ENCODE results near the gene TSEN54. TPM values are rescaled to one million over a fixed set of nuclear protein-coding genes. Genes with fewer than 3 reads are reported as not detected.

The TSEN54 gene
- total RNA-seq, 4 donors from 2014 or later = 36.6 to 105 (median 61.2) TPM

- peaks cover 17 to 74% (median 57%) of the 10 kb centered on the region in 4 donors for H3K4me1 ChIP-seq
- TF ChIP-seq, protein P1, sequence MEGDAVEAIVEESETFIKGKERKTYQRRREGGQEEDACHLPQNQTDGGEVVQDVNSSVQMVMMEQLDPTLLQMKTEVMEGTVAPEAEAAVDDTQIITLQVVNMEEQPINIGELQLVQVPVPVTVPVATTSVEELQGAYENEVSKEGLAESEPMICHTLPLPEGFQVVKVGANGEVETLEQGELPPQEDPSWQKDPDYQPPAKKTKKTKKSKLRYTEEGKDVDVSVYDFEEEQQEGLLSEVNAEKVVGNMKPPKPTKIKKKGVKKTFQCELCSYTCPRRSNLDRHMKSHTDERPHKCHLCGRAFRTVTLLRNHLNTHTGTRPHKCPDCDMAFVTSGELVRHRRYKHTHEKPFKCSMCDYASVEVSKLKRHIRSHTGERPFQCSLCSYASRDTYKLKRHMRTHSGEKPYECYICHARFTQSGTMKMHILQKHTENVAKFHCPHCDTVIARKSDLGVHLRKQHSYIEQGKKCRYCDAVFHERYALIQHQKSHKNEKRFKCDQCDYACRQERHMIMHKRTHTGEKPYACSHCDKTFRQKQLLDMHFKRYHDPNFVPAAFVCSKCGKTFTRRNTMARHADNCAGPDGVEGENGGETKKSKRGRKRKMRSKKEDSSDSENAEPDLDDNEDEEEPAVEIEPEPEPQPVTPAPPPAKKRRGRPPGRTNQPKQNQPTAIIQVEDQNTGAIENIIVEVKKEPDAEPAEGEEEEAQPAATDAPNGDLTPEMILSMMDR (IDR thresholded peaks at IDR 0.05) = no peak
- no peak for TF ChIP-seq POLR2A (IDR thresholded peaks at IDR 0.05)
- peak in 1 of 3 donors; percentile 3 for TF ChIP-seq POLR2AphosphoS5 (IDR thresholded peaks at IDR 0.05)
- TF ChIP-seq EP300 (IDR thresholded peaks at IDR 0.05; ENCODE audit: low read depth) = no peak
- in situ Hi-C loops (cut with MboI; ENCODE audit: low pct_ligation_motif_present in 1 of 4, low pct_unique_long_range_greater_than_20kb in 1 of 4, low sequenced_read_pairs in 3 of 4) = no loop called here
These were observed 14.8 kb downstream of the TSEN54 start for GRCh38 chr17:75530837-75531720.

DNA sequence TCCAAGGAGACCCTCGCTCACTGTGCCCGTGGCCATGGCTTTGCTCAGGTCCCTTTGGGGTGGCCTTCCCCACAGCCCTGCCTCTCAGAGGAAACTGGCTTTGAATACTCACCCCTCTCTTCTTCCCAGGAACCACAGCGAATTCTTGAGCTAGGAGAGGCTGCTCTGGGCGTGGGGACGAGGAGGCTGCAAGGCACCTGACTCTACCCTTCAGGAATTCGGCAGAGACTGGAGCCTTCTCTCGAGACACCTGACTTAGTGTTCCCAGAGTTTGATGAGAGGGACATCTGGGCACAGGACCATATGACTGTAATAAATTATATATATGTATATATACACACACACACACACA is 15.4 kb downstream of the TSEN54 start:
- no peak for DNase-seq
- Histone ChIP-seq H3K36me3 (peaks cover 0 to 6% (median 3%) of the 10 kb centered on the region in 4 donors), H3K9me3 (no peaks in the 10 kb centered on the region), H3K4me1 (peaks cover 17 to 74% (median 55%) of the 10 kb centered on the region in 4 donors), H3K27me3 (no peaks in the 10 kb centered on the region), H3K27ac (peak overlapping the region; percentile 77 to 87 (median 82)), H3K4me3 (no peak overlapping the region)
- WGBS, 2 donors (ENCODE audit: low coverage in 1 of 2) = 54% methylated on average over 7 of the region's 7 CpGs; no CpG with 5 or more reads in 1 of the 2 donors
- in situ Hi-C loops (cut with MboI; ENCODE audit: low pct_ligation_motif_present in 1 of 4, low pct_unique_long_range_greater_than_20kb in 1 of 4, low sequenced_read_pairs in 3 of 4) (no loop called here), intact Hi-C loops (cut with DNase I; ENCODE audit: low total_unique reads) (no loop called here)
- TF ChIP-seq, protein P1 (IDR thresholded peaks at IDR 0.05) = no peak
- TF ChIP-seq POLR2A (IDR thresholded peaks at IDR 0.05) (no peak), EP300 (IDR thresholded peaks at IDR 0.05; ENCODE audit: low read depth) (no peak), POLR2AphosphoS5 (IDR thresholded peaks at IDR 0.05) (no peak)

More at GRCh38 chr17:75530837-75531720, 14.8 kb downstream of the TSEN54 start:
- DNase-seq = no peak
- no peaks in the 10 kb centered on the region for H3K9me3 ChIP-seq
- 70 to 90% methylated on average over 5 to 19 of the region's 19 CpGs for WGBS, 2 donors (ENCODE audit: low coverage in 1 of 2)
- intact Hi-C loops (cut with DNase I; ENCODE audit: low total_unique reads) = no loop called here
- H3K27ac ChIP-seq = peak overlapping the region; percentile 77 to 87 (median 82)
- H3K27me3 ChIP-seq = no peaks in the 10 kb centered on the region
- no peak overlapping the region for H3K4me3 ChIP-seq
- peaks cover 0 to 6% (median 3%) of the 10 kb centered on the region in 4 donors for H3K36me3 ChIP-seq

DNA sequence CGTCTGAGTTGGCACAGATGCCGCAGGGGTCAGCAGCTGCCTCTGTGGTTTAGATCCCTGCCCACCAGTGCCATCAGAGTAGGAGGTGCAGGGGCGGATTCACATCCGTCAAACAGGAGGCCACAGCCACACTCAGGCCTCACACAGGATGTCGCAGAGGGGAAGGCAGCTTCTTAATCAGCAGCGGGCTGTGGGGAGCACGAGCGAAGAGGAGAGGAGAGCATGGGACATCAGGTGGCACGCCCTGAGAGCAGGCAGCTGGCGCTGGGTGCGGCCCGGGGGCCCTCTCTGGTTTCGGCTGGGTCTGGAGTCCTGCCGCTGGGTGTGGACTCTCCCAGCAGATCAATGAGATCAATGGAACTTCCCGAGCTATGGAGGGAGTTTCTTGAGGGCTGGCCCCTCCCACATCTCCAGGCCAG is 18.8 kb downstream of the TSEN54 start:
- H3K9me3 ChIP-seq = no peaks in the 10 kb centered on the region
- H3K4me1 ChIP-seq = peaks cover 17 to 73% (median 57%) of the 10 kb centered on the region in 4 donors
- no peaks in the 10 kb centered on the region for H3K27me3 ChIP-seq
- peak overlapping the region; percentile 74 to 87 (median 76) for H3K27ac ChIP-seq
- TF ChIP-seq POLR2AphosphoS5 (IDR thresholded peaks at IDR 0.05) (peak in 2 of 3 donors; percentile 13 to 28), POLR2A (IDR thresholded peaks at IDR 0.05) (peak; percentile 8)
- TF ChIP-seq, protein P1 (IDR thresholded peaks at IDR 0.05) = no peak
- H3K36me3 ChIP-seq = peaks cover 0 to 6% (median 3%) of the 10 kb centered on the region in 4 donors
- peak; percentile 82 for DNase-seq
- H3K4me3 ChIP-seq = no peak overlapping the region
- intact Hi-C loops (cut with DNase I; ENCODE audit: low total_unique reads) = no loop called here
- 25% methylated on average over 15 of the region's 15 CpGs; no CpG with 5 or more reads in 1 of the 2 donors for whole genome bisulfite sequencing, 2 donors (ENCODE audit: low coverage in 1 of 2)
- in situ Hi-C loops (cut with MboI; ENCODE audit: low pct_ligation_motif_present in 1 of 4, low pct_unique_long_range_greater_than_20kb in 1 of 4, low sequenced_read_pairs in 3 of 4) = no loop called here

GRCh38 chr17:75535871-75536270 is 19.5 kb downstream of the TSEN54 start:
- H3K4me3 ChIP-seq = no peak overlapping the region
- H3K9me3 ChIP-seq = no peaks in the 10 kb centered on the region
- in situ Hi-C loops (cut with MboI; ENCODE audit: low pct_ligation_motif_present in 1 of 4, low pct_unique_long_range_greater_than_20kb in 1 of 4, low sequenced_read_pairs in 3 of 4) (no loop called here), intact Hi-C loops (cut with DNase I; ENCODE audit: low total_unique reads) (no loop called here)
- H3K36me3 ChIP-seq = peaks cover 0 to 6% (median 3%) of the 10 kb centered on the region in 4 donors
- peak overlapping the region; percentile 74 to 87 (median 76) for H3K27ac ChIP-seq
- no peak for DNase-seq
- H3K27me3 ChIP-seq = no peaks in the 10 kb centered on the region
- WGBS, 2 donors (ENCODE audit: low coverage in 1 of 2) = 82 to 90% methylated on average over 2 to 8 of the region's 8 CpGs
- TF ChIP-seq EP300 (IDR thresholded peaks at IDR 0.05; ENCODE audit: low read depth) (no peak), POLR2AphosphoS5 (IDR thresholded peaks at IDR 0.05) (no peak), POLR2A (IDR thresholded peaks at IDR 0.05) (no peak)
- TF ChIP-seq, protein P1 (IDR thresholded peaks at IDR 0.05) = no peak
- peaks cover 18 to 73% (median 57%) of the 10 kb centered on the region in 4 donors for H3K4me1 ChIP-seq

Data from transverse colon (tissue), 4 donors.